ENCODE results near the gene GPC5.

DNA sequence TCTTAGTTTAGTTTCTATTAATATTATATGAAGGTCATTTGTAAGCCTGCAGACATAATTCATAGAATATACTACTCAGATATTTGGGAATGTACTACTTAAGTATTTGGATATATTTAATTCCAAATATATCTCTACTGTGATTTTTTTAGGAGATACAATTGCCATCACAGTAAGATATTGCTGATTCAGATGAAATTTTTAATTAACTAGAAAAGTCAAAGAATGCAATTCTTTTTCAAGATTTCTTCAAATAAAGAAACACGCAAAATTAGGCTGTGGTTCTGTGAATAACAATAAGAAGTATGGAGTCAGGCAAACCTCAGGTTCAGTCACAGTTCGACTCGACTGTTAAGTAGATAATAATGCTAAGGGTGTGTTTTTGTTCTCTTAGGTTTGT lies 1277.8 kb downstream of the GPC5 start:
- TF ChIP-seq, protein P1, sequence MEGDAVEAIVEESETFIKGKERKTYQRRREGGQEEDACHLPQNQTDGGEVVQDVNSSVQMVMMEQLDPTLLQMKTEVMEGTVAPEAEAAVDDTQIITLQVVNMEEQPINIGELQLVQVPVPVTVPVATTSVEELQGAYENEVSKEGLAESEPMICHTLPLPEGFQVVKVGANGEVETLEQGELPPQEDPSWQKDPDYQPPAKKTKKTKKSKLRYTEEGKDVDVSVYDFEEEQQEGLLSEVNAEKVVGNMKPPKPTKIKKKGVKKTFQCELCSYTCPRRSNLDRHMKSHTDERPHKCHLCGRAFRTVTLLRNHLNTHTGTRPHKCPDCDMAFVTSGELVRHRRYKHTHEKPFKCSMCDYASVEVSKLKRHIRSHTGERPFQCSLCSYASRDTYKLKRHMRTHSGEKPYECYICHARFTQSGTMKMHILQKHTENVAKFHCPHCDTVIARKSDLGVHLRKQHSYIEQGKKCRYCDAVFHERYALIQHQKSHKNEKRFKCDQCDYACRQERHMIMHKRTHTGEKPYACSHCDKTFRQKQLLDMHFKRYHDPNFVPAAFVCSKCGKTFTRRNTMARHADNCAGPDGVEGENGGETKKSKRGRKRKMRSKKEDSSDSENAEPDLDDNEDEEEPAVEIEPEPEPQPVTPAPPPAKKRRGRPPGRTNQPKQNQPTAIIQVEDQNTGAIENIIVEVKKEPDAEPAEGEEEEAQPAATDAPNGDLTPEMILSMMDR (tag by site-specific recombination; IDR thresholded peaks at IDR 0.05): no peak
- TF ChIP-seq ZIC2 (tag by site-specific recombination; IDR thresholded peaks at IDR 0.05) (no peak), ZNF10 (tag by site-specific recombination; IDR thresholded peaks at IDR 0.05) (no peak), ZNF654 (tag by site-specific recombination; IDR thresholded peaks at IDR 0.05; ENCODE audit: low read depth) (no peak), ZNF623 (tag by site-specific recombination; IDR thresholded peaks at IDR 0.05) (no peak)
- TF ChIP-seq, protein P2, sequence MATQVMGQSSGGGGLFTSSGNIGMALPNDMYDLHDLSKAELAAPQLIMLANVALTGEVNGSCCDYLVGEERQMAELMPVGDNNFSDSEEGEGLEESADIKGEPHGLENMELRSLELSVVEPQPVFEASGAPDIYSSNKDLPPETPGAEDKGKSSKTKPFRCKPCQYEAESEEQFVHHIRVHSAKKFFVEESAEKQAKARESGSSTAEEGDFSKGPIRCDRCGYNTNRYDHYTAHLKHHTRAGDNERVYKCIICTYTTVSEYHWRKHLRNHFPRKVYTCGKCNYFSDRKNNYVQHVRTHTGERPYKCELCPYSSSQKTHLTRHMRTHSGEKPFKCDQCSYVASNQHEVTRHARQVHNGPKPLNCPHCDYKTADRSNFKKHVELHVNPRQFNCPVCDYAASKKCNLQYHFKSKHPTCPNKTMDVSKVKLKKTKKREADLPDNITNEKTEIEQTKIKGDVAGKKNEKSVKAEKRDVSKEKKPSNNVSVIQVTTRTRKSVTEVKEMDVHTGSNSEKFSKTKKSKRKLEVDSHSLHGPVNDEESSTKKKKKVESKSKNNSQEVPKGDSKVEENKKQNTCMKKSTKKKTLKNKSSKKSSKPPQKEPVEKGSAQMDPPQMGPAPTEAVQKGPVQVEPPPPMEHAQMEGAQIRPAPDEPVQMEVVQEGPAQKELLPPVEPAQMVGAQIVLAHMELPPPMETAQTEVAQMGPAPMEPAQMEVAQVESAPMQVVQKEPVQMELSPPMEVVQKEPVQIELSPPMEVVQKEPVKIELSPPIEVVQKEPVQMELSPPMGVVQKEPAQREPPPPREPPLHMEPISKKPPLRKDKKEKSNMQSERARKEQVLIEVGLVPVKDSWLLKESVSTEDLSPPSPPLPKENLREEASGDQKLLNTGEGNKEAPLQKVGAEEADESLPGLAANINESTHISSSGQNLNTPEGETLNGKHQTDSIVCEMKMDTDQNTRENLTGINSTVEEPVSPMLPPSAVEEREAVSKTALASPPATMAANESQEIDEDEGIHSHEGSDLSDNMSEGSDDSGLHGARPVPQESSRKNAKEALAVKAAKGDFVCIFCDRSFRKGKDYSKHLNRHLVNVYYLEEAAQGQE (tag by site-specific recombination; IDR thresholded peaks at IDR 0.05): no peak

Measured in HEK293 (cell line).